Neural crest cell (in vitro differentiated cells): ENCODE data around the gene VWA8. TPM values are rescaled to one million over a fixed set of nuclear protein-coding genes. Genes with fewer than 3 reads are reported as not detected.
"Not testable (repeated sequence)": the region's sequence is repeated elsewhere in the genome, so short reads cannot be mapped to it uniquely, and the experiment has no call there.

Experiments
- DNase-seq: peaks from one replicate; pipeline ENCODE4 v3.0.0; 2021; ENCODE audit warnings: low read depth, mixed read lengths, low spot score
- H3K27ac Mint-ChIP-seq: one replicate; pipeline ENCODE4 v1.8.0; 2021; ENCODE audit warnings: mild to moderate bottlenecking, mixed read lengths; ENCODE audit not compliant: unreplicated experiment
- H3K27me3 Mint-ChIP-seq: 2 replicates; pipeline ENCODE4 v1.8.0; 2021; ENCODE audit warnings: low read depth, mild to moderate bottlenecking, mixed read lengths
- H3K36me3 Mint-ChIP-seq: 2 replicates; pipeline ENCODE4 v1.8.0; 2021; ENCODE audit warnings: low read depth, mild to moderate bottlenecking, mixed read lengths
- H3K4me1 Mint-ChIP-seq: 2 replicates; pipeline ENCODE4 v1.8.0; 2021; ENCODE audit warnings: mixed read lengths
- H3K4me3 Mint-ChIP-seq: one replicate; pipeline ENCODE4 v1.8.0; 2021; ENCODE audit warnings: mild to moderate bottlenecking, mixed read lengths
- H3K9me3 Mint-ChIP-seq: 2 replicates; pipeline ENCODE4 v1.8.0; 2021; ENCODE audit warnings: mixed read lengths
- CTCF ChIP-seq: fragments of 200-600 bp; sonication (generic); conservative IDR thresholded peaks from 2 replicates; pipeline ENCODE4 v1.5.0; 2021; ENCODE audit warnings: antibody characterized with exemption, mild to moderate bottlenecking
- total RNA-seq: library from RNA; stranded (reverse); gene quantifications from 2 replicates; pipeline ENCODE4 v1.2.1, GENCODE V29; 2021

VWA8 gene
- total RNA-seq, 1 donor from 2014 or later = 19.5 TPM

DNA sequence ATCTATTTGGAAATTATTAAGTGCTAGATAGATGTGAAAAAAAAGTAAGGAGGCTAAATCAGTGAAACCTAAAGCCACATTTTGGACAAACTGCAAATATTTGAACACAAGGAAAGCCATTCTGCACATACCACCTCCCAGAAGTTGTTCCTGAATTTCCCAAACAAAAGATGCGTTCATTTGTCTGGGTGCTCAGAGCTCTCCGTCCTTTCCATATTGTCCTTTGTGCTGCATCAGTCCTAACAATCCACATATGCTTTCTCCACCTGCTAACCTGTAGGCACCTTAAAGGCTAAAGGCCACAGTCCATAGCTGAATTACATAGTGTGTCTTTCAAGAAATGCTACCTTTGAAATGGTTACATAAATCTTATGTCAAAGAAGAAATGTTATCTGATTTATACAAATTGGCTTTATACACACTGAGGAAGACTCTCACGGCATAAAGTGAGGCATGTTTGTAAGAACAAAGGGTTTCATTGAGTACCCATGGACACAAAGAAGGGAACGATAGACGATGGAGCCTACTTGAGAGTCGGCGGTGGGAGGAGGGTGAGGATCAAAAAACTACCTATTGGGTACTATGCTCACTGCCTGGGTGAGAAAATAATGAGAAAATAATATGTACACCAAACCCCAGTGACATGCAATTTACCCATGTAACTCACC, 321.5 kb downstream of the VWA8 start:
- TF ChIP-seq CTCF = no peak
- H3K27me3 Mint-ChIP-seq = no peaks in the 10 kb centered on the region
- no peak for DNase-seq
- H3K4me3 Mint-ChIP-seq = no peak overlapping the region
- H3K27ac Mint-ChIP-seq = no peak overlapping the region
- peaks cover 46% of the 10 kb centered on the region for H3K4me1 Mint-ChIP-seq
- H3K9me3 Mint-ChIP-seq = no peaks in the 10 kb centered on the region
- no peaks in the 10 kb centered on the region for H3K36me3 Mint-ChIP-seq

GRCh38 chr13:41637586-41637985, 323.3 kb downstream of the VWA8 start:
- H3K4me3 Mint-ChIP-seq = no peak overlapping the region
- peaks cover 37% of the 10 kb centered on the region for H3K4me1 Mint-ChIP-seq
- H3K36me3 Mint-ChIP-seq = no peaks in the 10 kb centered on the region
- DNase-seq = no peak
- H3K9me3 Mint-ChIP-seq = no peaks in the 10 kb centered on the region
- no peaks in the 10 kb centered on the region for H3K27me3 Mint-ChIP-seq
- TF ChIP-seq CTCF = no peak
- no peak overlapping the region for H3K27ac Mint-ChIP-seq

DNA sequence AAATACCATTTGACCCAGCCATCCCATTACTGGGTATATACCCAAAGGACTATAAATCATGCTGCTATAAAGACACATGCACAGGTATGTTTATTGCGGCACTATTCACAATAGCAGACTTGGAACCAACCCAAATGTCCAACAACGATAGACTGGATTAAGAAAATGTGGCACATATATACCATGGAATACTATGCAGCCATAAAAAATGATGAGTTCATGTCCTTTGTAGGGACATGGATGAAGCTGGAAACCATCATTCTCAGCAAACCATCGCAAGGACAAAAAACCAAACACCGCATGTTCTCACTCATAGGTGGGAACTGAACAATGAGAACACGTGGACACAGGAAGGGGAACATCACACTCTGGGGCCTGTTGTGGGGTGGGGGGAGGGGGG, 323.9 kb downstream of the VWA8 start:
- not testable (repeated sequence) for H3K27me3 Mint-ChIP-seq, H3K36me3 Mint-ChIP-seq, DNase-seq, H3K9me3 Mint-ChIP-seq, H3K27ac Mint-ChIP-seq, H3K4me3 Mint-ChIP-seq
- H3K4me1 Mint-ChIP-seq = peaks cover 37% of the 10 kb centered on the region

DNA sequence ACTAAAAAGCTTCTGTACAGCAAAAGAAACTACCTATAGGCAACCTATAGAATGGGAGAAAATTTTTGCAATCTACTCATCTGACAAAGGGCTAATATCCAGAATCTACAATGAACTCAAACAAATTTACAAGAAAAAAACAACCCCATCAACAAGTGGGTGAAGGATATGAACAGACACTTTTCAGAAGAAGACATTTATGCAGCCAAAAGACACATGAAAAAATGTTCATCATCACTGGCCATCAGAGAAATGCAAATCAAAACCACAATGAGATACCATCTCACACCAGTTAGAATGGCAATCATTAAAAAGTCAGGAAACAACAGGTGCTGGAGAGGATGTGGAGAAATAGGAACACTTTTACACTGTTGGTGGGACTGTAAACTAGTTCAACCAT, 324.3 kb downstream of the VWA8 start:
- peaks cover 35% of the 10 kb centered on the region for H3K4me1 Mint-ChIP-seq
- not testable (repeated sequence) for H3K36me3 Mint-ChIP-seq, H3K27me3 Mint-ChIP-seq, H3K9me3 Mint-ChIP-seq, H3K27ac Mint-ChIP-seq, H3K4me3 Mint-ChIP-seq, DNase-seq

DNA sequence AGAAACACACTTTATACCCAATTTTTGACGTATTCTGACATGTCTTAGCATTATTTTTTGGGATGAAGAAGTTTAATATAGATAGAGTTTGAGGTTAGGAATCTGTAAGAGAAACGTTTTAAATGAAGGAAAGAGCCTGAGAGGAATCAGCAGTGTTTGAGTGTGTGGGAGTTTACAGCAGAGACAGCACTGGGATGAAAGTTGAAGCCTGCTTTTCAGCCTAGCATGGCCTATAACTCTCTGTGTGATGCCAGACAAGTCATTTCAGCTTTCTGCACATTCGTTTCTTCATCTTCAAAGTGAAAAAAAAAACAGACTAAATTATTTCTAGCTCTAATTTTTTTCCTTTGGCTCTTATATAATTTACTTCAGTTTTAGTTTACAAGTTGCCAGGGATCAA, 326.5 kb downstream of the VWA8 start:
- Mint-ChIP-seq H3K27ac (no peak overlapping the region), H3K4me1 (peaks cover 17% of the 10 kb centered on the region), H3K27me3 (no peaks in the 10 kb centered on the region), H3K36me3 (no peaks in the 10 kb centered on the region), H3K9me3 (no peaks in the 10 kb centered on the region), H3K4me3 (no peak overlapping the region)
- no peak for DNase-seq
- TF ChIP-seq CTCF = no peak

DNA sequence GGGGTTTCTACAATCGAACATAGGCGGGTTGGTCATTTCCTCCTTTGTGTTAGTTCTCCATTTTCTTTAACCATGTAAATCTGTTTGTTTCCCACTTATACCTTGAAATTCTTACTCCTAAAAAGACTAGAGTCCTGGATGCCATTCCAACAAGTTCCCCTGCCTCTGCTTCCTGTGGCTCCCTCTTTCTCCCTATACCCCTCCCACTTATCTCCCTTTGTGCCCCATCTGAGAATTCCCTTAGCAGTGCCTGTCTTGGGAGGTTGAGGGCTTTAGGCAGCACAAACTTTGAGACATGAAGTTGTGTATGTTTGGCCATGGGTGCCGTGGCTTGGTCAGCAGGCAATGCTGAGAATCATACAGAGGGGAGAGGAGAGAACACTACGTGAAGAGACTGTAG, 327.1 kb downstream of the VWA8 start:
- H3K27ac Mint-ChIP-seq = no peak overlapping the region
- peaks cover 12% of the 10 kb centered on the region for H3K4me1 Mint-ChIP-seq
- no peaks in the 10 kb centered on the region for H3K27me3 Mint-ChIP-seq
- no peaks in the 10 kb centered on the region for H3K9me3 Mint-ChIP-seq
- H3K4me3 Mint-ChIP-seq = no peak overlapping the region
- DNase-seq = no peak
- no peaks in the 10 kb centered on the region for H3K36me3 Mint-ChIP-seq
- no peak for TF ChIP-seq CTCF
